H1 (cell line): Measurements from ENCODE around the gene DDAH2. TPM values are rescaled to one million over a fixed set of nuclear protein-coding genes. Genes with fewer than 3 reads are reported as not detected.

Experiments
- CTCF ChIP-seq, 3 experiments: IDR thresholded peaks; 1 replicate in 2 of 3; 2 replicates in 1 of 3; pipeline versions ENCODE4 v1.5.1 to v1.6.1; 2011; ENCODE audit warnings: low read length in 3 of 3, mild to moderate bottlenecking in 3 of 3, inconsistent platforms in 2 of 3, low read depth in 1 of 3, moderate library complexity in 1 of 3; ENCODE audit not compliant: insufficient read depth in 1 of 3; ENCODE audit errors: control extremely low read depth in 1 of 3
- polyA plus RNA-seq, 7 experiments: library from polyadenylated mRNA; depleted of rRNA in 3 of 7; stranded (reverse) in 5 of 7; unstranded in 2 of 7; fragments of >200 nt in 5 of 7; fragments of 200-250 nt in 2 of 7; gene quantifications; 1 replicate in 5 of 7; 2 replicates in 1 of 7; 4 replicates in 1 of 7; pipeline versions ENCODE4 v1.2.1 to v1.2.3, GENCODE V29; 2011 to 2013; ENCODE audit warnings: missing spikeins in 2 of 7, mixed read lengths in 2 of 7
- total RNA-seq: library from RNA; stranded (reverse); fragmentation: NEBNext Ultra II Directional; extraction: Animal tissue kit (Norgen Biotek cat#: 25700); gene quantifications from 2 replicates; pipeline ENCODE4 v1.2.1, GENCODE V29; 2021

DDAH2 gene
- total and polyA plus RNA-seq, 2 of the 8 experiments (the other 6 are each of a cell fraction or from before 2014, with no cell fraction given): 53.3 to 73.5 TPM

DNA sequence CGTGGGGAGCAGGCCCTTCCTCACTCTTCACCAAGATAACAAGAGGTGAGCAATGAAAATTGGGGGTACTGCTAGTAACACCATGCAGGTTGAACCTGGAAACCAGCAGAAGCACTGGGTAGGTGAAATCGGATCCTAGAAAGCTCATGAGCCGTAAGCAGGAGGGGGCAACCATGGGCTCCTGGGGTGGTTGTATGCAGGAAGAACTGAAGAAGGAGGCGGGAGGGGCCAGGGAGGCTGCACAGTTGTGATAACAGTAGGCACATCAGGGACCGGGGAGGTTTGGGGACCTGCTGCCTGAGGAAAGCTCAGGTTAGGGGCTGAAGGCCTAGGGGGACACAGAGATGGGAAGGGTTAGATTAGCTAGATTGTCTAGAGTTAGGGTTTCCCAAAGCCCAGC, 42.6 kb downstream of the DDAH2 start (continued):
- no peak for TF ChIP-seq CTCF (IDR thresholded peaks at IDR 0.05; ENCODE audit: control extremely low read depth in 1 of 3, insufficient read depth in 1 of 3, low read depth in 1 of 3, low read length in 3 of 3)
